ENCODE measurements around the gene MAGEF1. TPM values are rescaled to one million over a fixed set of nuclear protein-coding genes. Genes with fewer than 3 reads are reported as not detected.

MAGEF1 gene
- total RNA-seq, 1 experiment from 2014 or later: 109 TPM

- no peak for DNase-seq (ENCODE audit: low spot score)
Measured at GRCh38 chr3:184669578-184669977, 42.3 kb downstream of the MAGEF1 start.

- no peak for DNase-seq (ENCODE audit: low spot score)
Measured at GRCh38 chr3:184666442-184666841, 45.4 kb downstream of the MAGEF1 start.

- no peak for DNase-seq (ENCODE audit: low spot score)
Measured at GRCh38 chr3:184665101-184665500, 46.8 kb downstream of the MAGEF1 start.

- DNase-seq (ENCODE audit: low spot score): peak; percentile 25
Measured at GRCh38 chr3:184663756-184664155, 48.1 kb downstream of the MAGEF1 start.

- no peak for DNase-seq (ENCODE audit: low spot score)
Measured at GRCh38 chr3:184663356-184663755, 48.5 kb downstream of the MAGEF1 start.

- DNase-seq (ENCODE audit: low spot score): no peak
Measured at GRCh38 chr3:184662187-184662586, 49.7 kb downstream of the MAGEF1 start.

- no peak for DNase-seq (ENCODE audit: low spot score)
Measured at GRCh38 chr3:184660931-184661330, 50.9 kb downstream of the MAGEF1 start.

Other genes with a start within 250 kb of the MAGEF1 start
- gene EPHB3, start 150.3 kb downstream of the MAGEF1 start, total RNA-seq (2014; rRNA removed; shearing (Covaris generic)): 1.1 and 1.4 TPM in 2 replicates
- gene VPS8, start 100.1 kb upstream of the MAGEF1 start, total RNA-seq (2014; rRNA removed; shearing (Covaris generic)): 36.6 and 47.7 TPM in 2 replicates

Measured in A172 (cell line).